ENCODE data around the gene FGD4. TPM values are rescaled to one million over a fixed set of nuclear protein-coding genes. Genes with fewer than 3 reads are reported as not detected.
A peak's percentile ranks its signal among the peaks of the same experiment; 100 is the strongest.

The FGD4 gene
- total RNA-seq: 18.8 and 26.1 TPM in 2 replicates

DNA sequence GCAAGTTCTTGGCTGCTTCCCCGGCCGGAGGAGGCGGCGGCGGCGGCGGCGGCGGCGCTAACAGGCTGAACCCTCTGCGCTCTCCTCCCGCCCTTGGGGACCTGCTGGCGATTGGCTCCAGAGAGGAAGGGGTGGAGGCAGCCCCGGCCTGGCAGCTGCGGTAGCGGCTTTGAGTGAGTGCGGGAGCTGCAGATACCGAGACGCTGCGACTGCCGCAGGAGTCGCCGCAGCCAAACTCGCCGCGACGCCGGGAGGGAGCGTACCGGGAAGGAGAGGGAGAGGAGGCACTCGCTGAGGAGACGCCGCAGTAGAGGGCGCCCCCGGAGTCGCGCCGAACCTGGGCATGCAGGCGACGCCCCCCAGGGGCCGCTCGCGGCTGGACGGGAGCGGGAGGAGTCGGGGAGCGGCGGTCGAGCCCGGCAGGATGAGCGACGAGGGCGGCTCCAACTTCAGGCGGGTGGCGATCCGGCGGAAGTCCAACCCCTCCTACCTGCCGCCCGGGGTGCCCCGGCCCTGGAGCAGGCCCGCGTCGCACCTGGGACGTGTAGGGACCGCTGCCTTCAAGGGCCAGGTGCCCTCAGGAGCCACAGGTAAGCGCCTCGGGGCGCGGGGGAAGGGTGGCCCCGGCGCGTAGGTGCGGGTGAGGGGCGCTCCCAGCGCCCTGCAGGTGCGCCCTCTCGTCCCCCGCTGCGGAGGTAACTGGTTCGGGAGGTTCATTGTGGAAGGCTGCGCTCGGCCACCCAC lies at the start of gene FGD4:
TSS of gene FGD4 (plus strand) at position 189 of the 744 bp plus-strand sequence.
- no peak for DNase-seq (ENCODE audit: extremely low read depth, low read depth, low spot score)

DNA sequence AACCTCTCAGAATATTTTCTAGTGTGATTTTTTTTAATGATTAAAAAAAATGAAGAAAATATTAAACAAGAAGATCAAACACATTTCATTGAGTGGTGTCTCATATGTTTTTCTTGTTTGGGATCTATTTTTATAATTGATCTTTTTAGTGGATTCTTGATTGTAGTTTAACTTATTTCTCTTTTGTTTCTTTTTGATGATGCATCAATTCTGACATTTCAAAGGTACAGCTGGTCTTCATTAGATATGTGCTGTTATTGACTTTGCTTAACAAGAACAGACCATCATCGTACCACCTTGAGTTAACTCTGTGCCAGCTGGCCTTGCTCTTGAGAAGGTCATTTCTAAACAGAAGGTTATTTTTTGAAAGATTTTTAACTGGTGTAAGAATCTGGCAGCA lies 45.8 kb upstream of the FGD4 start:
- no peak for DNase-seq (ENCODE audit: extremely low read depth, low read depth, low spot score)

- DNase-seq (ENCODE audit: extremely low read depth, low read depth, low spot score): no peak
Observed at GRCh38 chr12:32357601-32358249, 41.6 kb upstream of the FGD4 start.

DNA sequence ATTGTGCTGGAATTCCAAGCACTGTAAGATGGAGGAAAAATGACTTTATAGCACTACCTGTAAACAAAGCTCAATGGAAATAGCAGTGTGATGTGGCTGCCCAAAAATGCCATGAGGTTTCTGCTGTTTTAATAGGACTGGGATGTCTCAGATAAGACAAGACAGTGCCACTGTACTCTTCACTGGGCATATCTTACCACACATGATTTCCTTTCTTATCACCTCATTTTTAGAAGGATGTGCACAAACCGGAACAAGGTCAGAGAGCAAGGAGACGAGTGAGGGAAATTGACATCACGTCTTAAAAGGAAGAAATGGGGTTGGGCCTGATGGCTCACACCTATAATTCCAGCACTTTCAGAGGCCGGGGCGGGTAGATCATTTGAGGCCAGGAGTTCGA lies 38.4 kb upstream of the FGD4 start:
- DNase-seq (ENCODE audit: extremely low read depth, low read depth, low spot score): no peak

DNA sequence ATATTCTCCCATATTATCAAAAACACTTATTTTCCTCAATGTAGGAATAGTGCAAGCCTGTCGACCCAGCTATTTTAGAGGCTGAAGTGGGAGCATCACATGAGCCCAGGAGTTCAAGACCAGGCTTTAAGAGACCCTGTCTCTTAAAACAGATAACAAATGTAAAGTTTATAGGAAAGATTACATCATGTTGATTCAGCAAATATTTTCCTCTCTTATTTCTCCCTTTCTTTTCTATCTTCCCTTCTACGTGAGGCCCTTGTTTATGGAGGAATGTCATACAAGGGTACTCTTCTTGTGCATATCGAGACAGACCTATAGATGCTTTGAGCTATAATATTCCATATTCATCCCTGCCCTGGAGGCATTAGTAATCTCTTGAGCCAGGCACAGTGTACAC lies 36.5 kb upstream of the FGD4 start:
- DNase-seq (ENCODE audit: extremely low read depth, low read depth, low spot score): no peak

- DNase-seq (ENCODE audit: extremely low read depth, low read depth, low spot score): peak; percentile 77
Observed at GRCh38 chr12:32365473-32366064, 33.8 kb upstream of the FGD4 start.

GRCh38 chr12:32366714-32367113 lies 32.6 kb upstream of the FGD4 start:
- DNase-seq (ENCODE audit: extremely low read depth, low read depth, low spot score): no peak

GRCh38 chr12:32367381-32367780 lies 32.0 kb upstream of the FGD4 start:
- DNase-seq (ENCODE audit: extremely low read depth, low read depth, low spot score): no peak

DNA sequence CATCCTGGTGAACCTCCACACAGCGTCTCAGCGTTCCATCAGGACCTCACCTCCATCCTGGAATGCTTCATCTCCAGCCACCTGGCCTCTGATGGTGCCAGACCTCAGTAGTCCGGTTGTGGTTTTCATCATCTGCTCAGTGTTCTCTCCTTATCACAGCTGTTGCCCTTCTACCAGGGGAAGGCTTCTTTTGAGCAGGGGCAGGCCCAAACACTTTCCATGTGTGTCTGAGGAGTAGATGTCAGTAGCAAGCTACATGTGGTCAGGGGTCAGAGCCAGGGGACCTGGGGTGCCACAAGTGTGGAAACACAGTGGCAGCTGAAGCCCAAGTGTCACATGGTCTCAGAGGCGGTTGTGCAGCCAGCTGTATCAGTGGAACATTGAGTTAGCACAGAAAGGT lies 30.2 kb upstream of the FGD4 start:
- DNase-seq (ENCODE audit: extremely low read depth, low read depth, low spot score): no peak

DNA sequence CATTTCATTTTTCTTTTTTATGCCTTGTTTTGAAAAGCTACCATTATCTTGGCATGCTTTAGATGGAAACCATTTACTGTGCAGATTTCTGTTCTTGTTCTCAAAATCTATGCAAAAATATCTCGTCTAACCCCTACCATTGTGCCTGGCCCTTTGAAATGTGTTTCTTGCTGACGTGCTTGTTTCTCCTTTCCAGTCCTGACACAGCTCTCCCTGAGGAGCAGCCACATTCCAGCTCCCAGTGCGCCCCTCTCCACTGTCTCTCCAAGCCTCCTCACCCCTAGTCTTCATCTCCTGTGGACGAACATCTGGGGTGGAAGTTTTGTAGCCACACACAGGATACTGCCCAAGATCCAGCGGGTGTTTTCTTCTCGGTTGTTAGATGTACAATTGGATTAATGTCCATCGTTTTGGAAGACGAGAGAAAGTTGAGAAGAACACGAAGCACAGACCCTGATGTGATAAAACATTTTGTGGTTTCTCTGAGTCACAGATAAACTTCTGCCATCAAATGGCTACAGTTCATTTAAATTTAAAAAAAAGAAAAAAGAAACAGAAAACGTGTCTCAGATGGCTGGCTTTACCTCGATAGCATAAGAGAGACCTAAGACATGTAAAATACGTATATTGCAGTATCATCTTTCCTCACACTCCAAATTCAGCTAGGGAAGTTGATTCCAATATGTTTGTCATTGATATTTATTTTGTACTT lies 21.9 kb upstream of the FGD4 start:
- no peak for DNase-seq (ENCODE audit: extremely low read depth, low read depth, low spot score)

DNA sequence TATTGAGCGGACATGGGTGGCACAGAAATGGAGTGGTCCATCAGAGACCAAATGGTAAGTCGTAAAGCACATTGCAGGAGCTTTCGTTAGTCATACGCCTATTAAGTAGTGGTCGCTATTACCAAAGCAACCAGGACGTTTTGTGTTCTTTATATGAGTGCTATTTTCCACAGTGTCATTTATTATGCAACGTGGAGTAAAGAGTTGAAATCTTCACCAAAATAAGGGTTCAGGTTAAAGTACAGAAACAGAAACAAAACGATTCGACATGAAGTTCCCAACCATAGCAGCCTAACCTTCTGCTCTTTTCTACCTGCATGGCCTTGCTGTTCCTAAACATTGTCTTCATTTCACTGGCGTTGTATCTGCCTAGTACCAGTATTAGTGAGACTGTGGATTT lies 20.1 kb upstream of the FGD4 start:
- no peak for DNase-seq (ENCODE audit: extremely low read depth, low read depth, low spot score)

- DNase-seq (ENCODE audit: extremely low read depth, low read depth, low spot score): no peak
Observed at GRCh38 chr12:32379667-32380066, 19.7 kb upstream of the FGD4 start.

- DNase-seq (ENCODE audit: extremely low read depth, low read depth, low spot score): no peak
Observed at GRCh38 chr12:32382226-32382625, 17.1 kb upstream of the FGD4 start.

GRCh38 chr12:32390572-32391219 lies 8.7 kb upstream of the FGD4 start:
- no peak for DNase-seq (ENCODE audit: extremely low read depth, low read depth, low spot score)

DNA sequence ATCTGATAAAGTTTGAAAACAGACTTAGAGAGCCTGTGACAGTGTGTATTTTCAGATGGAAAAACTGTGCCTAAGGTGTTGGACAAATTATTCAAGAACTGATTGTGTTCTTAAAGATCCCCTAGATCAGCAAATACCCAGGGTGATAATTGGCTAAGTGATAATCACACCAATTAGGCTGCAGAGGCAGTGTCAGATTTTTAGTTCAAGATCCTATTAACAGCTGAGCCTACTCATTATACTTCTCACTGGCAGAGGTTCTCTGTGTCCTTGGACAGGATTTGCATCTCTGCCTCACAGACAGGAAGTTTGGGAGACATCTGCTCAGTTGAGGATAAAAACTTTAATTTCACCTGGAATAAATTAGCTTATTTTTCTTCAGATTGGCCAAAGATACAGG lies 4.3 kb upstream of the FGD4 start:
- no peak for DNase-seq (ENCODE audit: extremely low read depth, low read depth, low spot score)

DNA sequence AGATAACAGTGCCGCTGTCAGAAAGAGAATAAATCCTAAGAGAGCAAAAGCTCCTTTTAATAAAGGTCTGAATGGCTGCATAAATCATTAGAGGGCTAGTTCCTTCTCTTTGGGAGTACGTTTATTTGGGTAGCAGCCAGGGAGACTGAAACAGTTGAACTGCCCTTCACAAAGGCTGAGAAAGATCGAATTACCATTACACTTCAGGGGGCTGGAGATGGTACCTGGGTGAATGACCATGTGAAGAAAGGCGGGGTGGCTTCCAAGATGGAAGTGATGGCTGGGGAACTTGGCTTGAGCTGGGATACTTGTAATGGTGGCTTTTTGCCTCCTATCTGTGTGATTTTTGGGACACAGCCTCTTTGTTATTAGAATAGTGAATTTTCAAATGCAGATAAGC lies 1.7 kb upstream of the FGD4 start:
- no peak for DNase-seq (ENCODE audit: extremely low read depth, low read depth, low spot score)

GRCh38 chr12:32398181-32398580 lies 1.2 kb upstream of the FGD4 start:
- DNase-seq (ENCODE audit: extremely low read depth, low read depth, low spot score): no peak

DNA sequence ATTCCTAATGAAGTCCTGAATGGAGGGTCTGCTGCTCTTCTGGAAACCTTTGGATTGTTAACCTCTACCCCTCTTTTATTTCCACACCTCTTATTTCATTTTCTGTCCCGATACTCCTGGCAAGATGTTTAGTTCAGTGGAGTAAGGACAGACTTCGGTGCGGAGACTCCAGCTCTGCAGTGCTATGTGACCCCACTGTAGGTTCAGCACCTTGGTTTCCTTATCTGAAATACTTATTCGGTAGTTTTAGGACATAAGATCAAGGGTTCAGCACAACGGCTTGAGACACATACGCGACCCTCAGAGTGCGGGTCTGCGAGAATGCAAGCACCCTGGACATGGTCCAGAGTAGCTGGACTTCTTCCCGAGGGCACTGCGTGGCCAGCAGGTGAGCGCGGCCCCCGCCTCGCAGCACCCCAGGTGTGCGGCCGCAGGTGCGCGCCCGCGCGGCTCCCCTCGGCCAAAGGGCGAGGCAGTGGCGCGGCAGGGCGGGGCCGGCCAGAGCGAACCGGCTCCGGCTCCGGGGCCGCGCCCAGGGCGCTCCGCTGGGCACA lies 465 bp upstream of the FGD4 start:
- DNase-seq (ENCODE audit: extremely low read depth, low read depth, low spot score): no peak

- DNase-seq (ENCODE audit: extremely low read depth, low read depth, low spot score): no peak
Observed at GRCh38 chr12:32400114-32400672, 835 bp downstream of the FGD4 start.

DNA sequence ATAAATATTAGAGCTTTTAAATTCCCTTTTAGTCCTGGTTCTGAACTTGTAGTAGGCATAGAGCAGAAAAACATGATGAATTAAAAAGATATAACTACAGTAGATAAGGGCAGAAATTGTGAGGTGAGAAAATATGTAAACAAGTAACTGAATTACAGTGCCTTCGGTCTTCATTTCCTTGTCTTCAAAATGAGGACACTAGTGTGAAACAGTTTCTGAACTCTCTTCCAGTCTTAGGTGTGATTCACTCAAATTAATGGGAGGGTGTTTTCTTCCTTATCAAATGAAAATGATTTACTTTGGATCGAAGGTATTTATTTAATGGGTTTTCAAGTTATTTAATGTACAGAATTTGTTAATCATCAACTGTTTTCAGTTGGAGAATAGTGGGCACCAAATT lies 1.5 kb downstream of the FGD4 start:
- no peak for DNase-seq (ENCODE audit: extremely low read depth, low read depth, low spot score)
